K562 (cell line): ENCODE results near the gene ZBTB25. TPM values are rescaled to one million over a fixed set of nuclear protein-coding genes. Genes with fewer than 3 reads are reported as not detected.

Experiments
- CHCHD3 ChIP-seq: fragments of 250-450 bp; sonication (Bioruptor Pico); IDR thresholded peaks from 2 replicates; pipeline ENCODE4 v2.1.2; 2022; ENCODE audit warnings: mild to moderate bottlenecking
- E2F3 ChIP-seq: fragments of 250-450 bp; sonication (Bioruptor Pico); IDR thresholded peaks from 2 replicates; pipeline ENCODE4 v1.4.0; 2020; ENCODE audit warnings: mild to moderate bottlenecking
- ELF1 ChIP-seq: fragments of 200-800 bp; sonication (Bioruptor generic); IDR thresholded peaks from 2 replicates; pipeline ENCODE4 v1.6.1; 2016; ENCODE audit warnings: missing genetic modification characterization, missing compliant biosample characterization
- EP400 ChIP-seq: fragments of 450-650 bp; IDR thresholded peaks from 2 replicates; pipeline ENCODE4 v1.6.1; 2017; ENCODE audit warnings: antibody characterized with exemption, mild to moderate bottlenecking, moderate library complexity
- GATAD2B ChIP-seq: fragments of 450-650 bp; IDR thresholded peaks from 2 replicates; pipeline ENCODE4 v1.6.1; 2017; ENCODE audit warnings: mild to moderate bottlenecking, borderline replicate concordance
- PTRF ChIP-seq: fragments of 450-650 bp; IDR thresholded peaks from 2 replicates; pipeline ENCODE4 v1.6.1; 2016; ENCODE audit warnings: mild to moderate bottlenecking, missing genetic modification characterization, missing compliant biosample characterization
- RNF2 ChIP-seq: sonication (generic); IDR thresholded peaks from 2 replicates; pipeline ENCODE4 v1.6.1; 2016
- SAFB ChIP-seq: fragments of 200-400 bp; formaldehyde crosslinking; IDR thresholded peaks from 2 replicates; pipeline ENCODE4 v1.6.1; 2017; ENCODE audit warnings: low read depth, low read length, borderline replicate concordance
- ZBTB7A ChIP-seq: IDR thresholded peaks from 2 replicates; pipeline ENCODE4 v1.6.1; 2011; ENCODE audit warnings: low read depth, mild to moderate bottlenecking, low read length, moderate library complexity, borderline replicate concordance; ENCODE audit not compliant: control insufficient read depth
- ZFX ChIP-seq: sonication (generic); formaldehyde crosslinking; IDR thresholded peaks from 2 replicates; pipeline ENCODE4 v1.8.0; 2022; ENCODE audit warnings: mild to moderate bottlenecking, missing genetic modification reagents, moderate library complexity
- ZNF175 ChIP-seq: fragments of 200-800 bp; sonication (Bioruptor generic); IDR thresholded peaks from 2 replicates; pipeline ENCODE4 v1.6.1; 2016; ENCODE audit warnings: low read depth, mild to moderate bottlenecking, missing genetic modification characterization, missing compliant biosample characterization
- ZNF639 ChIP-seq, 2 experiments: fragments of 200-800 bp in 1 of 2; sonication (Bioruptor generic) in 1 of 2; sonication (generic) in 1 of 2; formaldehyde crosslinking in 1 of 2; IDR thresholded peaks in 1 of 2; conservative IDR thresholded peaks in 1 of 2; 2 replicates each; pipeline versions ENCODE4 v1.5.0 to v1.6.1; 2016 to 2020; ENCODE audit warnings: missing compliant biosample characterization in 1 of 2, missing genetic modification characterization in 1 of 2, missing genetic modification reagents in 1 of 2
- polyA plus RNA-seq, 8 experiments: library from polyadenylated mRNA; depleted of rRNA in 4 of 8; stranded (reverse) in 5 of 8; unstranded in 3 of 8; fragments of >200 nt; fragmentation: Nextera tagmentation in 2 of 8; fragmentation: Illumina TruSeq in 1 of 8; extraction: Ambion mirVana in 2 of 8; extraction: Trizol in 1 of 8; gene quantifications; 2 replicates each; pipeline versions ENCODE4 v1.2.1 to v1.2.3, GENCODE V29; 2011 to 2014; ENCODE audit warnings: inconsistent platforms in 1 of 8, missing spikeins in 1 of 8
- total RNA-seq, 7 experiments: library from RNA; depleted of rRNA in 6 of 7; stranded (reverse); fragments of >200 nt in 6 of 7; fragmentation: Illumina TruSeq in 2 of 7; extraction: Trizol in 2 of 7; gene quantifications; 2 replicates each; pipeline versions ENCODE4 v1.2.1 to v1.2.3, GENCODE V29; 2011 to 2021; ENCODE audit warnings: low replicate concordance in 1 of 7
- TF ChIP-seq, protein P1 (sequence below): sonication (generic); formaldehyde crosslinking; IDR thresholded peaks from 2 replicates; pipeline ENCODE4 v1.8.0; 2022; ENCODE audit warnings: mild to moderate bottlenecking, missing genetic modification reagents
- TF ChIP-seq, protein P2 (sequence below): sonication (generic); formaldehyde crosslinking; IDR thresholded peaks from 2 replicates; pipeline ENCODE4 v1.9.0; 2022; ENCODE audit warnings: mild to moderate bottlenecking, missing genetic modification reagents
- TF ChIP-seq, protein P3 (sequence below): fragments of 250-450 bp; sonication (Bioruptor Pico); IDR thresholded peaks from 2 replicates; pipeline ENCODE4 v1.4.0; 2020; ENCODE audit warnings: mild to moderate bottlenecking, moderate library complexity
- TF ChIP-seq, protein P4 (sequence below): fragments of 250-450 bp; sonication (Bioruptor Pico); IDR thresholded peaks from 2 replicates; pipeline ENCODE4 v1.8.0; 2022; ENCODE audit warnings: inconsistent platforms, mild to moderate bottlenecking, moderate library complexity, borderline replicate concordance

Gene ZBTB25
- total and polyA plus RNA-seq, 9 of the 15 experiments (the other 6 are each of a cell fraction or from before 2014, with no cell fraction given) = 0.61 to 3.9 (median 2.3) TPM

DNA sequence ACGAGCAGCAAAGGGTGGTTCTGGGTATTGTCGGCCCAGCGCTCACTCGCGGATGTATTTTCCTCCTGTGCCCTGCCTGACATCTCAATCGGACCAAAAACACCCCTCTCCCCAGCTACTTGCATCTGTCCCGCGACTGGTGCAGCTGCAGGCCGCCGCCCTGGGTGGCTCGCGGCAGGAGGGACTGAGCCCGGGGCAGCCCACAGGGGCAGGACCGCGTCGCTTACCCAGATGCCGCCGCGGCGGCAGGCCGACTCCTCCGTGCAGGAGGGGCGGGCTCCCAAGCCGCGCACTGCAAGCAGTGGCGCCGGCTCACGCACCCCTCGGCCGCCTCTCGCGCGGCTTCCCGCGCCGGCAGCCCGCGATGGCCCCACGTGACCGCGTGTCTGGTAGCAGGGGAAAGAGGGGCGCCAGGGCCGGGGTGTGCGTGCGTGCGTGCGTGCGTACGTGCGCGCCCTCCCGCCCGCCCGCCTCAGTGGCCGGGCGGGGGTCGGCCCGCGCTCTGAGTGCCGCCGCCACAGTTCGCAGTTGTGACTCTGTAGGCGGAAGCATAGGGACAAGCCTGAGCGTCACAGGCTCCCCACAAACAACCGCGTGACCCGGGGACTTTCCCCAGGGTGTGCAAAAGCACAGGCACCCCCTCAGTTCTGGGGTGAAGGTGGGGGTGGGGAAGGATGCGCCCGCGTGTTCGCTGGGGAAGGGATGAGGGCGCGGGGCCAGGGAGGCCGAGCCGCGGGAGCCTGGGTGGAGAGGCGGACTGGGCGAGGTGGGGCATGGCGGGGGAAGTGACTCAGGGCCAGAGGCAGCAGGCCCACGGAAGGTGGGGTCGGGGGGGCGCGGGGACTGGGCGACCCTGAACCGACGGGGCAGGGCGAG lies at the start of gene ZBTB25 (continued):
- TF ChIP-seq, protein P1, sequence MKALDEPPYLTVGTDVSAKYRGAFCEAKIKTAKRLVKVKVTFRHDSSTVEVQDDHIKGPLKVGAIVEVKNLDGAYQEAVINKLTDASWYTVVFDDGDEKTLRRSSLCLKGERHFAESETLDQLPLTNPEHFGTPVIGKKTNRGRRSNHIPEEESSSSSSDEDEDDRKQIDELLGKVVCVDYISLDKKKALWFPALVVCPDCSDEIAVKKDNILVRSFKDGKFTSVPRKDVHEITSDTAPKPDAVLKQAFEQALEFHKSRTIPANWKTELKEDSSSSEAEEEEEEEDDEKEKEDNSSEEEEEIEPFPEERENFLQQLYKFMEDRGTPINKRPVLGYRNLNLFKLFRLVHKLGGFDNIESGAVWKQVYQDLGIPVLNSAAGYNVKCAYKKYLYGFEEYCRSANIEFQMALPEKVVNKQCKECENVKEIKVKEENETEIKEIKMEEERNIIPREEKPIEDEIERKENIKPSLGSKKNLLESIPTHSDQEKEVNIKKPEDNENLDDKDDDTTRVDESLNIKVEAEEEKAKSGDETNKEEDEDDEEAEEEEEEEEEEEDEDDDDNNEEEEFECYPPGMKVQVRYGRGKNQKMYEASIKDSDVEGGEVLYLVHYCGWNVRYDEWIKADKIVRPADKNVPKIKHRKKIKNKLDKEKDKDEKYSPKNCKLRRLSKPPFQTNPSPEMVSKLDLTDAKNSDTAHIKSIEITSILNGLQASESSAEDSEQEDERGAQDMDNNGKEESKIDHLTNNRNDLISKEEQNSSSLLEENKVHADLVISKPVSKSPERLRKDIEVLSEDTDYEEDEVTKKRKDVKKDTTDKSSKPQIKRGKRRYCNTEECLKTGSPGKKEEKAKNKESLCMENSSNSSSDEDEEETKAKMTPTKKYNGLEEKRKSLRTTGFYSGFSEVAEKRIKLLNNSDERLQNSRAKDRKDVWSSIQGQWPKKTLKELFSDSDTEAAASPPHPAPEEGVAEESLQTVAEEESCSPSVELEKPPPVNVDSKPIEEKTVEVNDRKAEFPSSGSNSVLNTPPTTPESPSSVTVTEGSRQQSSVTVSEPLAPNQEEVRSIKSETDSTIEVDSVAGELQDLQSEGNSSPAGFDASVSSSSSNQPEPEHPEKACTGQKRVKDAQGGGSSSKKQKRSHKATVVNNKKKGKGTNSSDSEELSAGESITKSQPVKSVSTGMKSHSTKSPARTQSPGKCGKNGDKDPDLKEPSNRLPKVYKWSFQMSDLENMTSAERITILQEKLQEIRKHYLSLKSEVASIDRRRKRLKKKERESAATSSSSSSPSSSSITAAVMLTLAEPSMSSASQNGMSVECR (CRISPR knock-in tag) = peak; percentile 16; the same call in 1 of the 2 replicates
- TF ChIP-seq PTRF (tag) = no peak
- TF ChIP-seq GATAD2B = peak; percentile 60; the same call in 1 of the 2 replicates
- TF ChIP-seq ZFX (CRISPR knock-in tag) = peak; percentile 69
- TF ChIP-seq, protein P2, sequence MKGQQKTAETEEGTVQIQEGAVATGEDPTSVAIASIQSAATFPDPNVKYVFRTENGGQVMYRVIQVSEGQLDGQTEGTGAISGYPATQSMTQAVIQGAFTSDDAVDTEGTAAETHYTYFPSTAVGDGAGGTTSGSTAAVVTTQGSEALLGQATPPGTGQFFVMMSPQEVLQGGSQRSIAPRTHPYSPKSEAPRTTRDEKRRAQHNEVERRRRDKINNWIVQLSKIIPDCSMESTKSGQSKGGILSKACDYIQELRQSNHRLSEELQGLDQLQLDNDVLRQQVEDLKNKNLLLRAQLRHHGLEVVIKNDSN (CRISPR knock-in tag) = peak; percentile 89
- 0 out of 2 replicates have a peak, but pooled peaks have one; percentile 38 for TF ChIP-seq ELF1 (tag)
- peak; percentile 51 for TF ChIP-seq EP400
- no peak for TF ChIP-seq ZNF175
- TF ChIP-seq ZNF639 (CRISPR knock-in tag; conservative IDR thresholded peaks at IDR 0.05 in 1 of 2, IDR thresholded peaks at IDR 0.05 in 1 of 2) = peak in 1 of 2 experiments; percentile 33; a peak in 1 of 4 replicates
- TF ChIP-seq CHCHD3 = no peak
- no peak for TF ChIP-seq E2F3 (CRISPR knock-in tag)
- TF ChIP-seq, protein P3, sequence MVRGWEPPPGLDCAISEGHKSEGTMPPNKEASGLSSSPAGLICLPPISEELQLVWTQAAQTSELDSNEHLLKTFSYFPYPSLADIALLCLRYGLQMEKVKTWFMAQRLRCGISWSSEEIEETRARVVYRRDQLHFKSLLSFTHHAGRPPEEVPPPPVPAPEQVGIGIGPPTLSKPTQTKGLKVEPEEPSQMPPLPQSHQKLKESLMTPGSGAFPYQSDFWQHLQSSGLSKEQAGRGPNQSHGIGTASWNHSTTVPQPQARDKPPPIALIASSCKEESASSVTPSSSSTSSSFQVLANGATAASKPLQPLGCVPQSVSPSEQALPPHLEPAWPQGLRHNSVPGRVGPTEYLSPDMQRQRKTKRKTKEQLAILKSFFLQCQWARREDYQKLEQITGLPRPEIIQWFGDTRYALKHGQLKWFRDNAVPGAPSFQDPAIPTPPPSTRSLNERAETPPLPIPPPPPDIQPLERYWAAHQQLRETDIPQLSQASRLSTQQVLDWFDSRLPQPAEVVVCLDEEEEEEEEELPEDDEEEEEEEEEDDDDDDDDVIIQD = no peak
- TF ChIP-seq, protein P4, sequence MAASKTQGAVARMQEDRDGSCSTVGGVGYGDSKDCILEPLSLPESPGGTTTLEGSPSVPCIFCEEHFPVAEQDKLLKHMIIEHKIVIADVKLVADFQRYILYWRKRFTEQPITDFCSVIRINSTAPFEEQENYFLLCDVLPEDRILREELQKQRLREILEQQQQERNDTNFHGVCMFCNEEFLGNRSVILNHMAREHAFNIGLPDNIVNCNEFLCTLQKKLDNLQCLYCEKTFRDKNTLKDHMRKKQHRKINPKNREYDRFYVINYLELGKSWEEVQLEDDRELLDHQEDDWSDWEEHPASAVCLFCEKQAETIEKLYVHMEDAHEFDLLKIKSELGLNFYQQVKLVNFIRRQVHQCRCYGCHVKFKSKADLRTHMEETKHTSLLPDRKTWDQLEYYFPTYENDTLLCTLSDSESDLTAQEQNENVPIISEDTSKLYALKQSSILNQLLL (CRISPR knock-in tag) = no peak
- 0 out of 2 replicates have a peak, but pooled peaks have one; percentile 16 for TF ChIP-seq SAFB
- no peak; the same call in 1 of the 2 replicates for TF ChIP-seq RNF2
- 0 out of 2 replicates have a peak, but pooled peaks have one; percentile 36 for TF ChIP-seq ZBTB7A
